NAMALWA (cell line): ENCODE measurements around the gene KLHL8.
A peak's percentile ranks its signal among the peaks of the same experiment; 100 is the strongest.

Experiments used
- DNase-seq: peaks from one replicate; pipeline ENCODE4 v3.0.0-alpha.2; 2015; ENCODE audit warnings: low spot score

Gene KLHL8

DNA sequence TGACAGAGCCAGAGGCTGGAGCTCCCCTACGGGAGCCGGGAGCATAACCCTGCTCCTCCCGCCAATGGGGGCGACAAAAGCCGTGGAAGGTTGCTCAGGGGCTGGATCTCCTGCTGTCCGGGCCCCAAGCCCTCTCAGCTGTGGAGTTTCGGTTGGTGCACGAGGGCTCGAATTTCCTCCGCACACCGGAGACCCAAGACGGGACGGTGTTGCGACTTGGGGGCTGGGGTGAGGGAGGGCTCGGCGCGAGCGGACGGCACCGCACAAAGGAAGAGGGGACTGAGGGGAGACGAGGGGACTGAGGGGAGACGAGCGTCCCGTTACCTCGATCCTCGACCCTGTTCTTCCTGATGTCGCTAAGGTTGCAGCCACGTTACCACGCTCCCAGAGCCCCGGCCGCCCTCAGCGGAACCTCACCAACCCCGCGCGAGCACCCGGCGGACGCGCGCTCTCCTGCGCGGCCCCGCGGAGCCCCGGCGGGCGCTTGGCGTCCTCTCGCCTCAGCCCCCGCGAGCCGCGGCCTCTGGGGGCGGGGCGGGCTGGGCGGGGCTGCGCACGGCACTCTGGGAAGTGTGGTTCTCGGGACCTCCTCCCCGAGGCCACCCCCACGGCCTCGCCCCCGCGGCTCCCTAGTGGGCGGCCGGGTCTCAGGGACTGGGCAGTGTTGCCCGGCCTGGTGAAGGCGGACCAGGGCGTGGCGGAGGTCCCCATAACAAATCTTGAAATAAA is at the start of gene KLHL8:
TSS of gene KLHL8 (minus strand) at position 525 of the 729 bp plus-strand sequence. CDS start 25,079 bp downstream, outside the sequence.
- DNase-seq = peak; percentile 92

DNA sequence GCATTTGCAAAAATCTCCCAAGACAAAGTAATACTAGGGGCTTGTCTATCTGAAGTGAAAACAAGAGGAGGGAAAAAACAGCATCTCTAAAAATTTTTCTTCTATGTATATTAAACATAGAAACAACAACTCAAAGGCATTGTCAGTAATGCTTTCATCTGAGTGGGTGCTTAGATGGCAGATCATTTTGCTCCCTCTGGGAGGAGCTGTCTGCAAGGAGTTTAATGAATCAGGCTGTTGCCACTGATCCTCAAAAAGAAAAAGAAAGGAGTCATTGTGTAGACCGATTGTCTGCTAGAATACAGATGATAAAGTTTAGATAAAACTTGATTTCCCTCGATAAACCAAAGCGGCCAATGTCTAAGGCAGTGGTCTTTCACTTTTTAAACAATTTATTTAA is 49.7 kb upstream of the KLHL8 start:
- peak; percentile 41 for DNase-seq

DNA sequence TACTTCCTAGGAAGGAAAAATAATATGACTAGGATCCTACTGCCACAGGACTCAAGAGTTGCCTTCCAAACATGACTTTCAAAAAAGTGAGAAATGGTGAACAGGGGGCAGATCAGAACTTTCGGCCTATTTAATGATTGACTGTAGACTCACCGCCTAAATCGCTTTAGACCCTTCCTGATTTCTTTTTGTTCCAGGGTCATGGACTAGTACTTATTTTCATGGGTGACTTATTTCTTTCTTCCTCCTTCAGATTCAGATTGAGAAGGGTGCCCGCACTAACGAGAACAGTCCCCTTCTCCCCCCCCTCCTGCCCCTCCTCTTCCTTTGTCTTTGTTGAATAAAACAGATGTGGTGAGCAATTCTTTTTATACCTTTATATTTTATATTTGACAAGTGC is 48.0 kb upstream of the KLHL8 start:
- no peak for DNase-seq

DNA sequence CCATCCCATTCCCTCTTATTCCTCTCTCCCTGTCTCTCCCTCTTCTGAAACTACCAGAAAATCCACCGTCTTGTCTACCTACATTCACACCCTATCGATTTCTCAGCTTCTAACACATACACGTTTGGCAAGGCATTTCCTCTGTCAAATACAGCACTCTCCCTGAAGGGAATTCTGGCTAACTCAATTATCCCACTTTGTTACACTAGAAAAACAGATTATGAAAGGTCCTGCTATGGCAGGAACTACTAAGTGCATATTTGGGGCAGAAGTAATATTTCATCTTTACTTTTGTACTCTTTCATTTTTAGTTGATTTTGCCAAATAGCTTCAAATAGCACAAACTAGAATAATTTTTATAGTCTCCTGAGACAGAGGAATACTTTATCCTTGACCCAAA is 46.6 kb upstream of the KLHL8 start:
- no peak for DNase-seq

DNA sequence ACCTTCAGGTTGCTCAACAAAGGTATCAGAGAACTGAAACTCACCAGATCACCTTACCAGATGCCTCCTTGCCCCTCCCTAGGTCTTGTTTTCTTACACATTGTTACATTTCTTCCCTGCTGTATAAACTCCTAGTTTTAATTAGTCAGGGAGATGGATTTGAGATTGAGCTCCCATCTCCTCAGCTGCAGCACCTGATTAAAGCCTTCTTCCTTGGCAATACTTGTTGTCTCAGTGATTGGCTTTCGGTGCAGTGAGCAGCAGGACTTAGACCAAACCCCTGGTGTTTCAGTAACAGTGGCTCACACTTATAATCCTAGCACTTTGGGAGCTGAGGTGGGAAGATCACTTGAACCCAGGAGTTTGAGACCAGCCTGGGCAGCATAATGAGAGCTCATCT is 42.5 kb upstream of the KLHL8 start:
- no peak for DNase-seq

DNA sequence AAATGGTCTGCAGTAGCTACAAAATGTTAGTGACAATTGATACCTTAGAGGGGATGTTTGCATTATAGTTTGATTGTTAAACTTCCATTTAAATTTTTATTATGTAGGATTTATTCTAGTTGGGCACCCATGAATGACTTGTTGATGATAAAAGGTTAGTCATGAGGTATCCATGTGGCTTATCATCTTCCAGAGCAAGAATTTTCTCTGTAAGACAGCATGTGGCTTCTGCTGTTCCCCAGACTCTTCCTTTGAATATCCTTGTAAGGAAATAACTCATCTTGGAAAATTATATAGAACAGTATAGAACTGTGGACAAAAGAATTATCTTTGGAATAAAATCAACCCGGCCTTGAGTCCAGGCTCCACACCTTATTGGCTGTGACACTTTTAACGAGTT is 40.1 kb upstream of the KLHL8 start:
- no peak for DNase-seq

DNA sequence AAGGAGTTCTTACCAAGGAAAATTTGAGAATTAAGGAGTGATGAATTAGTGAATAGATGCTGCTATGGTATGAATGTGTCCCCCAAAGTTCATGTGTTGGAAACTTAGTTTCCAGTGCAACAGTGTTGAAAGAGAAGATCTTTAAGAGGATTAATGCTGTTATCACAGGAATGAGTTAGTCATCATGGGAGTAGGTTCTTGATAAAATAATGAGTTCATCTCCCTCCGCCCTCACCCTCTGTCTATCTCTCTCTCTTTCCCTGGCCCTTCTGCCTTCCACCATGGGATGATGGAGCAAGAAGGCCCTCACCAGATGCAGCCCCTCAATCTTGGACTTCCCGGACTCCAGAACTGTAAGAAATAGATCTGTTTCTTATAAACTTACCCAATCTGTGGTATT is 38.3 kb upstream of the KLHL8 start:
- DNase-seq = no peak

DNA sequence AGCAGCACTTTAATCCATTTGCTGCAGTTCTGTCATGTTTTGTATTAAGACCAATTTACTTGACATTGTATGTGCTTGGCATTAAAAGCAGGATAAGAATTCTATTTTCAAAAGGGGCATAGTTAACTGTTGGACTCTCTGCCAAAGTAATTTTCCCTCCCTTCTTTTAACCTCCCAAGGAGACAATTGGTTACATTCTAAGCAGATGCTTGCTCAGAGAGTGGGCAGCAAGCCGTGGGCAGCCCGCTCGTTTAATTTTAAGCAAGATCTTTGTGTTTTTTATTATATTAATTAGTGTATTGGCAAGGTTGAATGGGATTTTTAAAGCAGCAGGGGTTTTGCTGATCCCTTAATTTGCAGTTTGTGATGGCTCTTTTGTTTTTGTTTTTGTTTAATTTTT is 37.1 kb upstream of the KLHL8 start:
- no peak for DNase-seq

DNA sequence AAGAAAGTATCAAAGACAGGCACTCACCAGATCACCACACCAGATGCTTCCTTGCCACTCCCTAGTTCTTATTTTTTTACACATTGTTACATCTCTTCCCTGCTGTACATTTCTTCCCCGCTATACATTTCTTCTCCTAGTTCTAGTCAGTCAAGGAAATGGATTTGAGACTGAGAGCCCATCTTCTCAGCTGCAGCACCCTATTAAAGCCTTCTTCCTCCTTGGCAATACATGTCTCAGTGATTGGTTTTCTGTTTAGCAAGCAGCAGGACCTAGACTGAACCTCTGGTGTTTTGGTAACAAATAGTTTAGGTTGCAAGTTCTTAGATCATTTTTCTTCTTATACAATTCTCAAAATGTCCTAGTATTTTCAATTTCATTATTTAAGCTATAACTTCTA is 35.3 kb upstream of the KLHL8 start:
- DNase-seq = no peak

DNA sequence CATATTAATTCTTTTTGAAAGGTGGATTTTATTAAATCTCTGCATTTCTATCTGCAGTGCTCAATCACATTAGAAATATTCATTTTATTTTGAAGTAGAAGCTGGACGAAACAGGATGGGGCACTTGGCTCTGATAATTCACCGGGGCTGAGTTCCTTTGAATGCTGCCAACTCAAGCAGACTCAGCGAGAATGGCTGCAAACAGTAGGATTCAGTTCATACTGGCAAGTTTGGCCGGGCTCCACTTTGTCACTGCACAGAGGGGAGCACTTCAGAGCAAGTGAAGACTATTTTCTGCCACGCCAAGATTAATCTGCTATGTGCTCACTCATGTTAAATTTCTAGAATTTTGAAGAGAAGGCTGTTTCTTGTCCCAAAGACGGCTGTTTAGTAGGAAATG is 30.7 kb upstream of the KLHL8 start:
- DNase-seq = no peak

DNA sequence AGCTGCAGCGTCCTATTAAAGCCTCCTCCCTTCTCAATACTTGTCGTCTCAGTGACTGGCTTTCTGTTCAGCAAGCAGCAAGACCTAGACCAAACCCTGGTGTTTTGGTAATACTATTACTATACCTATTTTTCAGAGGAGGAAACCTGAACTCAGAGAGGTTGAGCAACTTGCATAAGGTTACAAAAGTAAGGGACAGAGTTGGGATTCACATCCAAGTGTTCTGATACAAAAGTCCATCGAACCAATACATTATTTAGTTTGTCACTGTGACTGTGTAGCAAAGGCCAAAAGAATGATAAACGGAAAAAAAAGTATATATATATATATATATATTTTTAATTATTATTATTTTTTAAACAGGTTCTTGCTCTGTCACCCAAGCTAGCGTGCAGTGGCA is 29.9 kb upstream of the KLHL8 start:
- DNase-seq = no peak

DNA sequence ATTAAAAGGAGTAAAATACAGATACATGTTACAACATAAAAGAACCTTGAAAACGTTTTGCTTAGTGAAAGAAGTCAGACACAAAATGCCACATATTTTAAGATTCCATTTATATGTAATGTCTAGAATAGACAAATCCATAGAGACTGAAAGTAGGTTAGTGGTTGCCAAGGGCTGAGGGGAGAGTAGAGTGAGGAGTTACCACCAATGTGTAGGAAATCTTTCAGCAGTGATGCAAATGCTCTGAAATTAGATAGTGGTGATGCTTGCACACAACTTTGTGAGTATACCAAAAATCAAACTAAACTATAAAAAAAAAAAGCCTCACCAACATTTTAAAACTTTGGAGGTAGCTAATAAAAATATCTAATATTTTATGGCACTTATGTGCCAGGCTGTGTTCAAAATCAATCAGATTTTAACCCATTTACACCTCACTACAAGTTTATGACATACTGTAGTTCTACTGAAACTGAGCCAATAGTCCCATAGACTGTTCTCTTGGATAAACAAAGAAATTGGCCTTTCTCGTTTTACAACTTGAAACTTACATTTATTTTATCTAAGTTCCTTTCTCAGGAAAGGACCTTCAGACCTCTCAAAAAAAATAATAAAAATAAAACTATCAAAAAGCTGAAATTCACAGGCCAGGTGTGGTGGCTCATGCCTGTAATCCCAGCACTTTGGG is 29.1 kb upstream of the KLHL8 start:
- no peak for DNase-seq

DNA sequence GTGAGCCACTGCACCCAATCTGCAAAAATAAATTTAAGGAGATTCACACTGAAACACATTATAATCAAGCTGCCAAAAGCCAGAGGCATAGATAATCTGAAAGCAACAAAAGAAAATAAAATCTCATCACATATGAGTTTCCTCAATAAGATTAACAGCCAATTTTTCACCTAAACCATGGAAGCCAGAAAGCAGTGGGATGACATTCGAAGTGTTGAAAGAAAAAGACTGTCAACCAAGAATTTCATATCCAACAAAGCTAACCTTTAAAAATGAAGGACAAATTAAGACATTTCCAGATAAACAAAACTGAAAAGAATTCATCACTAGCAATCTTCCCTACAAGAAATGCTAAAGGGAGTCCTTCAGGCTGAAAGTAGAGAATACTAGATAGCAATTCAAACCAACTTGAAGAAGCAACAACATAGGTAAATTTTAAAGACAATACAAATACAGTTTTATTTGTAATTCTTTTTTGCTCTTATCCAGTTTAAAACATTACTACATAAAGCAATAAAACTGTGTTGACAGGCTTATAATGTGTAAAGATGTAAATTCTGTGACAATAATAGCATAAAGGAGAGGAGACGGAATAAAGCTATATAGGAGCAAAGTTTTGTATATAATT is 23.1 kb upstream of the KLHL8 start:
- no peak for DNase-seq

DNA sequence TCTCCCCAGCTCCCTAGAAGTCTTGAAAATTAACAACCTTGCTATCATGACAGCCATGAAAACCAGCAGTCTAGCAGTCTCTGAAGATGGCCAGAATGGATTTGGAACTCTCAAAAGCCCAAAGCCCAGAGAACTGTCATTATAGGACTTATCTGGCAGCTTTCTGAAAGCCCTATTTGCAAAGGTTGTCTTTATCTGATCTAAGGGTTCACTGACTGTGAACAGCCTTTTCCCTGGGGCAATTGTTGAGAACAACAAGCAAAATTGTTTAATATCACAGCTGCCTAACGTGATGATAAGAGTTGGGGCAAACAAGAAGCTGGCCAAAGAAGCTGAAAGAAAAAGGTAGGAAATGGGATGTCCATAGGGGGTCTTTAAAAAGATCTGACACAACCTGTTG is 20.9 kb upstream of the KLHL8 start:
- DNase-seq = no peak

DNA sequence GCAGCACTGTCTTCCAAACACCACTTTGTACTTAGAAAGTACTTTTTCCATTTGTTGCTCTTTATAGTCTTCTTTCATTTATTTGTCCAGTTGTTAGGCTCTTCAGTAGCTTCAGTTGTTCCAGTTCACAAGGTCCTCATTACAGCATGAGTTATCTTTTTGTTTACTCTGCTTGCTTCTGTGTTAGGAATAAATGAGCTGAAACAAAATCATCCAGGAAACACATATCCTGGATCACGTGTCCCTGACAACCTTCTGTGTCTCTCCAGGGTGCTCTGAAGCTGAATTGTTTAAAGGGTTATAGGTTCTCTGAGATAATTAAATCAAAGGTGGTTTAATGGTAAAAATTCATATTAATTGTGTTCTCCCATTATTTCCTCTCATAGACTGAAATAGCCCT is 19.9 kb upstream of the KLHL8 start:
- no peak for DNase-seq

DNA sequence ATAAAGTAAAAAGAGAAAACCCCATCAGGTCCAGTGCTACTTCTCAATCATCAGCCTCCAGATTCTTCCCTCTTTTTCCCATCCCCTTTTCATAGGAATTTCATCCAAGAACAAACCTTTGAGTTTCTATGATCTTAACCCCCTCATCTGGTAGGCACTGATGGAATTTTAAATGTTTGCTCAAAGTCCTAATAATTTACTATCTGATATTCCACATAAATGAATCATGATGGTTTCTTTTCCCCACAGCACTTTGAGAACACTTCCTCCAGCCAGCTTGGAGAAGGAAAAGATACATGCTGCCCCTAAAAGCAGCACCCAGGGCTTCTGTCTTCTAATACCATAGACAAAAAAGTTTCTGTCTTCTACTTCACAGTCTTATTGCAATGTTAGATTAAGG is 19.4 kb upstream of the KLHL8 start:
- no peak for DNase-seq

DNA sequence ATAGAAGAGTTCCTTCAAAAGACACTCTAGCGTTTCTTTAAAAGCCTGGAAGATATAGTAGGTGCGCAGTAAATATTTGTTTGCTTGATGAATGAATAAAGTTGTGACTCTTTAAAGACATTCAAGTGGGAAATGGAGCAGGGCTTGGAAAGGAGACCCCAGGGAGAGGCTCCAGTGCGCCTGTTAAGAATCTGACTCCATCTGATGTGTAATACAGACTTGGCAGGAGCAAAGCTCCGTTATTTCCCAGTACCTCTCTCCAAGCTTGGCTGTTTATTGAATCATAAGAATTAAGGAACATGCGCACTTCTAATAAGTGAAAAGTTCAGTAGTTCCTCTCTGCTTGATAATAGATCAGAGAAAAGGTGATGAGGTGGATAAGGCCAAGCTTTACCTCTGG is 18.8 kb upstream of the KLHL8 start:
- no peak for DNase-seq

DNA sequence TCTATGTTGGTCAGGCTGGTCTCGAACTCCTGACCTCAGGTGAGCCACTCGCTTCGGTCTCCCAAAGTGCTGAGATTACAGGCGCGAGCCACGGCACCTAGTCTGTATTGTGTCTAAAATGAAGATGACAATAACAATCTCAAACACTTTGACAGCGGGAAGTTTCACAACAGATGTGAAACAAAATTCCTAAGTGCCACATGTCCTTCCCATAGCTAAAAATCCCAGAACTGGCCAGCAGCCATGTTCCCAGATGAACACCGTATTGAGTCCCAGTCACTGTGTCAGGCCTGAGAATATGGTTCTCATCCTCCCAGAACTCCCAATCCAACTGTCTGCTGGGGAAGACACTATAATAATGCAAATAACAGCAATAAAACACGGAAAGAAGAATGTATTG is 16.4 kb upstream of the KLHL8 start:
- no peak for DNase-seq

DNA sequence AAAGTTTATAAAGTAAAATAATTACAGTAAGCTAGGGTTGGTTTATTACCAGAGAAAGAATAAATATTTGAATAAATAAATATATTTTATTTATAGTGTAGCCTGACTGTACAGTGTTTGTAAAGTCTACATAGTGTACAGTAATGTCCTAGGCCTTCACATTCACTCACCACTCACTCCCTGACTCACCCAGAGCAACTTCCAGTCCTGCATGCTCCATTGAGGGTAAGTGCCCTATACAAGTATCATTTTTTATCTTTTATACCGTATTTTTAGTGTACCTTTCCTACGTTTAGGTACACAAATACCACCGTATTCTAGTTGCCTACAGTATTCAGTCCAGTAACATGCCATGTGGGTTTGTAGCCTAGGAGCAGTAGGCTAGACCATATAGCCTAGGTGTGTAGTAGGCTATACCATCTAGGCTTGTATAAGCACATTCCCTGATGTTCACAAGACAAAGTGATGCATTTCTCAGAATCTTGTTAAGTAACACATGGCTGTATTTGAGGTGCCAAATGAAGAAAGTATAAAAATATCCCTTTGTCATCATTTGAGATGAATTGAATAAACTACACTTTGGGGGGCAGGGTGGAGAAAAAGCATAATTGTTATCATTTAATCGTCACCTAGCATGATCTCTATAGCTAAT is 14.7 kb upstream of the KLHL8 start:
- DNase-seq = no peak

DNA sequence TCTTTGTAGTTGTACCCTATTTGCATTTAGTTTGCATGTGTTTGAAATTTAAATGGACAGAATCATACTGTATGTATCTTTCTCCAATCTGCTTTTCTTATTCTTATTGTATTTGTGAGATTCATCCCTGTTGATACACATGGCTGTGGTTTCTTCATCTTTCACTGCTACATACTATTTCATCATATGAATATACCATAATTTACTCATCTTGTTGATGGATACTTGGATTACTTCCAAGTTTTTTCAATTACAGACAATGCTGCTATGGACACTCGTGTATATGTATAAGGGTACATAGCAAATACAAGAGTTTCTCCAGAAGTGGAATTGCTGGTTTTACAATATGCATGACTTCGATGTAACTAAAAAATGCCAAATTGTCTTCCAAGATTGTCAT is 11.8 kb upstream of the KLHL8 start:
- DNase-seq = no peak

DNA sequence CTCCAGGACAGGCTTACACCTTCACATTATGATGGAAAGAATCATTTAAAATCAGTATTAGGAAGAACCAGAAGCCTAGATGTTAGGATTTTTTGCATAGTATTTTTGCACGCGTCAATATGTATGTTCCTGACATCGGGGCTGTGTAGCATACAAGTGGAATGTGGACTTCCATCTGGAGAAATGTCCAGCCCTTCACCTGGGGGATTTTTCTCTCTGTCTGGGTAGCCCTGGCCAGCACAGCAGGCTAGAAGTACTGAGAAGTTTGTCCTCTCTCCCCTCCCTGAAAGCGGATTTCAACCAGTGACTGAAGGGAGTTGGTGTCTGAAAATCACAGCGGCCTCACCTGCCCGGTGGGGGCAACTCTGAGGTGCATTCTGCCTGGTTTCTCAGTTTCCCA is 10.4 kb upstream of the KLHL8 start:
- no peak for DNase-seq

DNA sequence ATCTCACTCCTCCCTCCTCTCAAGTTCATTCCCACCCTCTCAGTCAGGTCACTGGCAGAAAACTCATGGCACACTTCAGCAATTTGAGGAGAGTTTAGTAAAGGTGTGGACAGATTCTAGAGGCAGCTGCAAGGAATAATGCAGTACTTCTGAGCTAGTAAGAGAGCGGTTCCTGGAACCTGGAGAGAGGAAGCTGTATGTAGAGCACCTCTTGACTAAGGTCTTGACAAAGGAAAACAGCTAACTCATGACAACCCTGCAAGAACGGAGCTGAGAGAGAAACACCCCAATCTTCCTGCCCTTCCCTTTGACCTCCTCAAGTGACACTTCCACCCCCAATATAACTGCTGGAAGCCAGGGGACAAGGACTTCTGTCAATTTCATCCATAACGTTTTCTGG is 9.6 kb upstream of the KLHL8 start:
- no peak for DNase-seq

DNA sequence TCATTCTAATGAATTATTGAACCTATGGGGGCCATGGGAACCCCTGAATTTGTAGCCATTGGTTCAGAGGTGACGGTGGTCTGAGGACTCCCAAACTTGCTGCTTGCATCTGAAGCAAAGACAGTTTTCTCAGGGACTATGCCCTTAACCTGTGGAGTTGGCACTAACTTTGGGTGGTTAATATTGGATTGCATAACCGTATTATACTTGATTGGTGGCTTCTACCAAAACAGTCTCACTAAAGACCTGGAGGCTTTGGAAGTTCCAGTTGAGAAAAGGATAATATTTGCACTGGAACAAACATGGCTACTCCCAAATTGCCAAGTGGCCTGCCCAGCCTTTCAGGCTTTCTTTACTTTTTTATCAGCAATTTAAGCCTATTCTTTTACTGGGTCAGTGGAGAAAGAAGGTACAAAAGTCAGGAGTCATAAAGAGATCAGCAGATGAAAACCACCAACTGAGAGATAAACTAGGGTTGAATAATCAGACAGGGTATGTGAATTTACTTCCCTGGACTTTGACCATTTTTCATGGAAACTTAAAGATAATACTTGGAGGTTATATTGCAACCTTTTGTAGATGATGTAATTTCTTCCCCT is 7.9 kb upstream of the KLHL8 start:
- no peak for DNase-seq
